Measurements from ENCODE around the gene TMPRSS9. TPM values are rescaled to one million over a fixed set of nuclear protein-coding genes. Genes with fewer than 3 reads are reported as not detected.

The TMPRSS9 gene
- polyA plus RNA-seq, 4 donors = 0.13 to 0.49 (median 0.31) TPM

DNA sequence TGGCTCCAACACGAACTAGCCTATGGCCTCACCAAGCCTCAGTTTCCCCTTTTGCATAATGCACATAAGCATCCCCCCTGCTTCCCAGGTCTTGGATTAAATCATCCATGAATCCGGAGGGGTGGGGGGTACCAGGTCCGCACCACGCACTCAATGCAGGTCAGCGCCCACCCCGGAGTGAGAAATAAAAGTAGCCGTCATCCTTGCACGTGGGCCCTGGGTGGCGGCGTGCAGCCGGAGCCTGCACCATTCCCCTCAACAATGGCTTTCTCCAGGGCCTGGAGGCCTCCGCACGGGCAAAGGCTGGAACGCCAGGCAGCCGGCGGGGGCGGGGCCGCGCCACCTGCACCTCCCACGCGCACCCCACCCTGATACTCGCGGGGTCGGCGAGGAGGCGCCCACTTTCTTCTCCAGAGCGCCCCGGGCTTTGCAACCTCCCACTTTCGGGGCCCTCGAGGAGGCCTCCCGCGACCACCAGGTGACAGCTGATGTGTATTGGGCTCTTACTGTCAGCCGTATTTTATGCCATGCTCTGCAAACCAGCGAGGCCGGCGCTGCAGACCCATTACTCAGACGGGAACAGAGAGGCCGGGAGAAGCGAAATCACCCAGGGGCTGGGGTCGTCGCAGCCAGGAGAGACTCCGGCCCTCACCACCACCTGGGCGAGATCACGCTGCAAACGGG is 115.1 kb downstream of the TMPRSS9 start:
- no peak for DNase-seq (ENCODE audit: low read depth in 4 of 4, low spot score in 3 of 4)

Other genes starting within 250 kb of the TMPRSS9 start
- gene AP3D1, start 208.7 kb upstream of the TMPRSS9 start, polyA plus RNA-seq (ENCODE audit: insufficient read length in 4 of 4) = 100 to 1,000 TPM in 2 of 4 donors, 10 to 100 TPM in 2; 80.3 to 113 (median 98.6) TPM
- 10 to 100 TPM; 18.2 to 38.0 (median 26.6) TPM for gene DOT1L, start 196.3 kb upstream of the TMPRSS9 start, polyA plus RNA-seq (ENCODE audit: insufficient read length in 4 of 4)
- gene PLEKHJ1, start 123.9 kb upstream of the TMPRSS9 start, polyA plus RNA-seq (ENCODE audit: insufficient read length in 4 of 4) = 10 to 100 TPM; 53.6 to 86.5 (median 56.1) TPM
- 10 to 100 TPM; 67.6 to 94.0 (median 72.6) TPM for gene SF3A2, start 123.4 kb upstream of the TMPRSS9 start, polyA plus RNA-seq (ENCODE audit: insufficient read length in 4 of 4)
- 1 to 10 TPM; 2.2 to 3.2 (median 2.8) TPM for gene AMH, start 110.9 kb upstream of the TMPRSS9 start, polyA plus RNA-seq (ENCODE audit: insufficient read length in 4 of 4)
- 1 to 10 TPM in 1 of 4 donors, under 1 TPM in 3; 0.34 to 1.5 (median 0.47) TPM for gene JSRP1, start 103.8 kb upstream of the TMPRSS9 start, polyA plus RNA-seq (ENCODE audit: insufficient read length in 4 of 4)
- gene PEAK3, start 78.1 kb upstream of the TMPRSS9 start, polyA plus RNA-seq (ENCODE audit: insufficient read length in 4 of 4) = under 1 TPM in 3 of 4 donors, not detected in 1; 0.07 to 0.14 (median 0.11) TPM
- under 1 TPM in 2 of 4 donors, not detected in 2; 0.13 to 0.14 TPM for gene LINGO3, start 52.1 kb upstream of the TMPRSS9 start, polyA plus RNA-seq (ENCODE audit: insufficient read length in 4 of 4)
- gene LSM7, start 31.7 kb upstream of the TMPRSS9 start, polyA plus RNA-seq (ENCODE audit: insufficient read length in 4 of 4) = 100 to 1,000 TPM in 1 of 4 donors, 10 to 100 TPM in 3; 72.9 to 105 (median 80.2) TPM
- gene SPPL2B, start 31.6 kb upstream of the TMPRSS9 start, polyA plus RNA-seq (ENCODE audit: insufficient read length in 4 of 4) = 100 to 1,000 TPM in 1 of 4 donors, 10 to 100 TPM in 3; 41.3 to 128 (median 56.7) TPM
- 100 to 1,000 TPM in 1 of 4 donors, 10 to 100 TPM in 3; 58.0 to 108 (median 62.2) TPM for gene TIMM13, start 67.3 kb downstream of the TMPRSS9 start, polyA plus RNA-seq (ENCODE audit: insufficient read length in 4 of 4)
- gene LMNB2, start 96.7 kb downstream of the TMPRSS9 start, polyA plus RNA-seq (ENCODE audit: insufficient read length in 4 of 4) = 10 to 100 TPM; 57.6 to 73.3 (median 62.0) TPM
- 100 to 1,000 TPM in 1 of 4 donors, 10 to 100 TPM in 2, 1 to 10 TPM in 1; 9.2 to 144 (median 12.3) TPM for gene GADD45B, start 115.9 kb downstream of the TMPRSS9 start, polyA plus RNA-seq (ENCODE audit: insufficient read length in 4 of 4)